ENCODE measurements around the gene BEGAIN.

DNA sequence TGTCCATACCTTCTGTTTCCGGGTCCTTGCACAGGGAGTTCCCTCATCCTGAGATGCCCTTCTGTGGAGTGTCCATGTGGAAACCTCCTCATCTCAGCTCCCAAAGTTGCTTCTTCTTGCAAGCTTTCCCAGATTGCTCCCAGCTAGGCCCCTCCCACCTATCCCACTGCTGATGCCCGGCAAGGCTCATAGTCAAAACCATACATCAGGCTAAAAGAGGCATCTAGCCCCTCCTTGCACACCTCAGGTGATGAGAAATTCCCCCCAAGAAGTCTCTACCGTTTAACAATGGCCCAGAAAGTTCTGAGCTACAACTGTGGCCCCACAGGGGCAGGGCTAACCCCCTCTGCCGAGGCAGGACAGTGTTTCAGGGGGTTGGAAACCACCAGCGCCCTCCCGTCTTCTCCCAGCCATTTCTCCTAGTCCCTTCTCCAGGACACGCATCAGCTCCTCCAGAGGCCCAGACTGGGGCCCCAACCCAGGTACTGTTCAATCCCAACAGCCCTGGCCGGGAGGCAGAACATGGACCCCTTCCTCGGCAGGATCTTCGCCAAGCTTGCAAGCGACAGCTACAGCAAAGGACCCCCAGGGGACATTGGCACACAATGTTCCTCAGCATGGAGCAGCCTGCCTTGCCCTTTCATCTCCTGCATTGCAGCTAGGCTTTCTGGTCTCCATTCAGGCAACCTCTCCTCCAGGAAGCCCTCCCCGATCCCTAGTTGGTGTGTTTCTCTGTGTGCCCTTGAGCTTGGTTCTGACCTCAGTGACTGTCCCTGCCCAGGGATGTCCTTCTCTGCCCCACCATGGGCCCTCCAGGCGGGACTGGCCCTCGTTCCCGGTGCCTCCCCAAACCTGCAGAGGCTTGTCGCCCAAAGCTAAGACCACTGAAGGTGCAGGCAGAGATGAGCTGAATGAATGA lies 4.5 kb upstream of the BEGAIN start:
- no peak for TF ChIP-seq POLR2AphosphoS5 (IDR thresholded peaks at IDR 0.05)
- TF ChIP-seq POLR2A (IDR thresholded peaks at IDR 0.05) = no peak

All from suprapubic skin (tissue), 4 donors.